K562 (cell line): Measurements from ENCODE around the gene NPDC1.

Source experiments
- AFF4 ChIP-seq: sonication (generic); formaldehyde crosslinking; IDR thresholded peaks from 2 replicates; pipeline ENCODE4 v1.8.0; 2023; ENCODE audit warnings: mild to moderate bottlenecking, missing genetic modification reagents
- CTCF ChIP-seq, 3 experiments: IDR thresholded peaks in 2 of 3; conservative IDR thresholded peaks in 1 of 3; 2 replicates each; pipeline ENCODE4 v1.5.1; 2011 to 2012; ENCODE audit warnings: low read length in 3 of 3, mild to moderate bottlenecking in 3 of 3, control low read depth in 2 of 3, improper control_type of control experiment in 1 of 3, inconsistent platforms in 1 of 3, low read depth in 1 of 3, mixed read lengths in 1 of 3, moderate library complexity in 1 of 3; ENCODE audit not compliant: insufficient read depth in 2 of 3
- POLR2A ChIP-seq: fragments of 450-650 bp; conservative IDR thresholded peaks from 2 replicates; pipeline ENCODE4 v1.6.1; 2016
- TGIF2 ChIP-seq: sonication (generic); formaldehyde crosslinking; IDR thresholded peaks from 2 replicates; pipeline ENCODE4 v1.8.1; 2022; ENCODE audit warnings: mild to moderate bottlenecking, missing genetic modification reagents, moderate library complexity
- TF ChIP-seq, protein P1 (sequence below): fragments of 450-650 bp; IDR thresholded peaks from 2 replicates; pipeline ENCODE4 v1.6.1; 2018; ENCODE audit not compliant: partially characterized antibody
- TF ChIP-seq, protein P2 (sequence below), 2 experiments: fragments of 450-650 bp in 1 of 2; sonication (generic) in 1 of 2; formaldehyde crosslinking in 1 of 2; IDR thresholded peaks in 1 of 2; conservative IDR thresholded peaks in 1 of 2; 2 replicates each; pipeline versions ENCODE4 v1.6.1 to v1.8.1; 2016 to 2023; ENCODE audit warnings: mild to moderate bottlenecking in 2 of 2, moderate library complexity in 2 of 2, inconsistent platforms in 1 of 2, missing genetic modification reagents in 1 of 2

GRCh38 chr9:137009217-137009616 is 36.8 kb downstream of the NPDC1 start:
- TF ChIP-seq AFF4 = no peak
- no peak for TF ChIP-seq TGIF2
- TF ChIP-seq, protein P1, sequence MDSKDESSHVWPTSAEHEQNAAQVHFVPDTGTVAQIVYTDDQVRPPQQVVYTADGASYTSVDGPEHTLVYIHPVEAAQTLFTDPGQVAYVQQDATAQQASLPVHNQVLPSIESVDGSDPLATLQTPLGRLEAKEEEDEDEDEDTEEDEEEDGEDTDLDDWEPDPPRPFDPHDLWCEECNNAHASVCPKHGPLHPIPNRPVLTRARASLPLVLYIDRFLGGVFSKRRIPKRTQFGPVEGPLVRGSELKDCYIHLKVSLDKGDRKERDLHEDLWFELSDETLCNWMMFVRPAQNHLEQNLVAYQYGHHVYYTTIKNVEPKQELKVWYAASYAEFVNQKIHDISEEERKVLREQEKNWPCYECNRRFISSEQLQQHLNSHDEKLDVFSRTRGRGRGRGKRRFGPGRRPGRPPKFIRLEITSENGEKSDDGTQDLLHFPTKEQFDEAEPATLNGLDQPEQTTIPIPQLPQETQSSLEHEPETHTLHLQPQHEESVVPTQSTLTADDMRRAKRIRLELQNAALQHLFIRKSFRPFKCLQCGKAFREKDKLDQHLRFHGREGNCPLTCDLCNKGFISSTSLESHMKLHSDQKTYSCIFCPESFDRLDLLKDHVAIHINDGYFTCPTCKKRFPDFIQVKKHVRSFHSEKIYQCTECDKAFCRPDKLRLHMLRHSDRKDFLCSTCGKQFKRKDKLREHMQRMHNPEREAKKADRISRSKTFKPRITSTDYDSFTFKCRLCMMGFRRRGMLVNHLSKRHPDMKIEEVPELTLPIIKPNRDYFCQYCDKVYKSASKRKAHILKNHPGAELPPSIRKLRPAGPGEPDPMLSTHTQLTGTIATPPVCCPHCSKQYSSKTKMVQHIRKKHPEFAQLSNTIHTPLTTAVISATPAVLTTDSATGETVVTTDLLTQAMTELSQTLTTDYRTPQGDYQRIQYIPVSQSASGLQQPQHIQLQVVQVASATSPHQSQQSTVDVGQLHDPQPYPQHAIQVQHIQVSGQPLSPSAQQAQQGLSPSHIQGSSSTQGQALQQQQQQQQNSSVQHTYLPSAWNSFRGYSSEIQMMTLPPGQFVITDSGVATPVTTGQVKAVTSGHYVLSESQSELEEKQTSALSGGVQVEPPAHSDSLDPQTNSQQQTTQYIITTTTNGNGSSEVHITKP = no peak
- TF ChIP-seq, protein P2, sequence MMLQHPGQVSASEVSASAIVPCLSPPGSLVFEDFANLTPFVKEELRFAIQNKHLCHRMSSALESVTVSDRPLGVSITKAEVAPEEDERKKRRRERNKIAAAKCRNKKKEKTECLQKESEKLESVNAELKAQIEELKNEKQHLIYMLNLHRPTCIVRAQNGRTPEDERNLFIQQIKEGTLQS (IDR thresholded peaks at IDR 0.05) = no peak
- TF ChIP-seq, protein P2 (CRISPR knock-in tag; conservative IDR thresholded peaks at IDR 0.05) = no peak
- no peak for TF ChIP-seq CTCF (IDR thresholded peaks at IDR 0.05 in 2 of 3, conservative IDR thresholded peaks at IDR 0.05 in 1 of 3; ENCODE audit: insufficient read depth in 2 of 3, low read depth in 1 of 3, low read length in 3 of 3)
- TF ChIP-seq POLR2A = no peak
